HG02759 (cell line): Measurements from ENCODE around the gene TOR1AIP2.
"Not testable (repeated sequence)": the region's sequence is repeated elsewhere in the genome, so short reads cannot be mapped to it uniquely, and the experiment has no call there.

Source experiments
- ATAC-seq: cut with Tn5 transposase; IDR thresholded peaks from one replicate; pipeline ENCODE4 v1.9.1; 2021; ENCODE audit warnings: mild to moderate bottlenecking, moderate library complexity; ENCODE audit not compliant: unreplicated experiment

Gene TOR1AIP2

GRCh38 chr1:179808503-179808902 lies 69.1 kb downstream of the TOR1AIP2 start:
- no peak for ATAC-seq

- ATAC-seq: no peak
These were observed 69.7 kb downstream of the TOR1AIP2 start for GRCh38 chr1:179807691-179808485.

GRCh38 chr1:179807291-179807690 lies 70.3 kb downstream of the TOR1AIP2 start:
- ATAC-seq: no peak

- ATAC-seq: no peak
These were observed 71.3 kb downstream of the TOR1AIP2 start for GRCh38 chr1:179806333-179806732.

GRCh38 chr1:179805291-179806195 lies 72.1 kb downstream of the TOR1AIP2 start:
- ATAC-seq: no peak

- ATAC-seq: not testable (repeated sequence)
These were observed 73.2 kb downstream of the TOR1AIP2 start for GRCh38 chr1:179804417-179804816.

GRCh38 chr1:179803918-179804317 lies 73.7 kb downstream of the TOR1AIP2 start:
- no peak for ATAC-seq

GRCh38 chr1:179803104-179803503 lies 74.5 kb downstream of the TOR1AIP2 start:
- no peak for ATAC-seq

- ATAC-seq: no peak
These were observed 77.1 kb downstream of the TOR1AIP2 start for GRCh38 chr1:179800481-179800880.

GRCh38 chr1:179798864-179799516 lies 78.6 kb downstream of the TOR1AIP2 start:
- no peak for ATAC-seq

- ATAC-seq: no peak
These were observed 79.3 kb downstream of the TOR1AIP2 start for GRCh38 chr1:179798213-179798863.

- ATAC-seq: no peak
These were observed 82.9 kb downstream of the TOR1AIP2 start for GRCh38 chr1:179794669-179795068.

GRCh38 chr1:179794146-179794545 lies 83.5 kb downstream of the TOR1AIP2 start:
- ATAC-seq: no peak

- no peak for ATAC-seq
These were observed 84.3 kb downstream of the TOR1AIP2 start for GRCh38 chr1:179793281-179793680.
